NCI-H1092 (cell line): ENCODE data around the gene FAM50B.

Source experiments
- DNase-seq: peaks from one replicate; lab custom pipeline; 2025; lab: John Stamatoyannopoulos, UW

The FAM50B gene

GRCh38 chr6:3819161-3820110 lies 29.7 kb upstream of the FAM50B start:
- DNase-seq, result no peak

- DNase-seq, result no peak
Observed at GRCh38 chr6:3820563-3820962, 28.6 kb upstream of the FAM50B start.

GRCh38 chr6:3822747-3823445 lies 26.3 kb upstream of the FAM50B start:
- DNase-seq, result no peak

- DNase-seq, result no peak
Observed at GRCh38 chr6:3823671-3824070, 25.5 kb upstream of the FAM50B start.

GRCh38 chr6:3825331-3825831 lies 23.8 kb upstream of the FAM50B start:
- no peak for DNase-seq

GRCh38 chr6:3825851-3826581 lies 23.2 kb upstream of the FAM50B start:
- no peak for DNase-seq

- no peak for DNase-seq
Observed at GRCh38 chr6:3829285-3829684, 19.9 kb upstream of the FAM50B start.

GRCh38 chr6:3830806-3831205 lies 18.4 kb upstream of the FAM50B start:
- DNase-seq, result no peak

- no peak for DNase-seq
Observed at GRCh38 chr6:3831761-3832530, 17.2 kb upstream of the FAM50B start.

- DNase-seq, result no peak
Observed at GRCh38 chr6:3835055-3835731, 14.0 kb upstream of the FAM50B start.

- DNase-seq, result no peak
Observed at GRCh38 chr6:3835785-3836184, 13.4 kb upstream of the FAM50B start.

GRCh38 chr6:3836566-3836965 lies 12.6 kb upstream of the FAM50B start:
- DNase-seq, result no peak

GRCh38 chr6:3837781-3838180 lies 11.4 kb upstream of the FAM50B start:
- DNase-seq, result no peak

- no peak for DNase-seq
Observed at GRCh38 chr6:3838992-3839867, 9.9 kb upstream of the FAM50B start.

GRCh38 chr6:3841066-3841454 lies 8.1 kb upstream of the FAM50B start:
- no peak for DNase-seq

- DNase-seq, result no peak
Observed at GRCh38 chr6:3841711-3842565, 7.2 kb upstream of the FAM50B start.

- no peak for DNase-seq
Observed at GRCh38 chr6:3843379-3844096, 5.6 kb upstream of the FAM50B start.

- DNase-seq, result no peak
Observed at GRCh38 chr6:3844097-3844463, 5.1 kb upstream of the FAM50B start.
